Activated naive CD4-positive, alpha-beta T cell treated with anti-CD3 and anti-CD28 coated beads for 36 hours (primary cell): ENCODE data around the gene IMP3. TPM values are rescaled to one million over a fixed set of nuclear protein-coding genes. Genes with fewer than 3 reads are reported as not detected.

Source experiments
- CTCF ChIA-PET: fragments of 350-600 bp; sonication (Branson Sonifier 250); formaldehyde crosslinking; loops from one replicate; lab custom pipeline; 2021; ENCODE audit warnings: antibody characterized with exemption; lab: Charles Lee
- DNase-seq: peaks from one replicate; pipeline ENCODE4 v3.0.0-alpha.2; 2020
- H3K27ac Mint-ChIP-seq: one replicate; pipeline ENCODE4 v1.8.0; 2021; ENCODE audit warnings: mild to moderate bottlenecking, mixed read lengths
- H3K27me3 Mint-ChIP-seq: one replicate; pipeline ENCODE4 v1.8.0; 2021; ENCODE audit warnings: low read depth, mixed read lengths
- H3K36me3 Mint-ChIP-seq: one replicate; pipeline ENCODE4 v1.8.0; 2021; ENCODE audit warnings: low read depth, mixed read lengths
- H3K4me1 Mint-ChIP-seq: one replicate; pipeline ENCODE4 v1.8.0; 2021; ENCODE audit warnings: low read depth, mixed read lengths
- H3K4me3 Mint-ChIP-seq: one replicate; pipeline ENCODE4 v1.8.0; 2021; ENCODE audit warnings: mild to moderate bottlenecking, moderate library complexity, mixed read lengths
- H3K9me3 Mint-ChIP-seq: one replicate; pipeline ENCODE4 v1.8.0; 2021; ENCODE audit warnings: mixed read lengths
- intact Hi-C: fragments of 100-400 bp; cut with micrococcal nuclease; formaldehyde crosslinking; loops from one replicate; pipeline ENCODE4 v1.15.1; 2023
- total RNA-seq, 2 experiments: library from RNA; stranded (reverse); gene quantifications; one replicate each; pipeline ENCODE4 v1.2.3, GENCODE V29; 2021

Gene IMP3
- total RNA-seq, 2 experiments from 2014 or later, result 46.1 to 46.8 TPM

DNA sequence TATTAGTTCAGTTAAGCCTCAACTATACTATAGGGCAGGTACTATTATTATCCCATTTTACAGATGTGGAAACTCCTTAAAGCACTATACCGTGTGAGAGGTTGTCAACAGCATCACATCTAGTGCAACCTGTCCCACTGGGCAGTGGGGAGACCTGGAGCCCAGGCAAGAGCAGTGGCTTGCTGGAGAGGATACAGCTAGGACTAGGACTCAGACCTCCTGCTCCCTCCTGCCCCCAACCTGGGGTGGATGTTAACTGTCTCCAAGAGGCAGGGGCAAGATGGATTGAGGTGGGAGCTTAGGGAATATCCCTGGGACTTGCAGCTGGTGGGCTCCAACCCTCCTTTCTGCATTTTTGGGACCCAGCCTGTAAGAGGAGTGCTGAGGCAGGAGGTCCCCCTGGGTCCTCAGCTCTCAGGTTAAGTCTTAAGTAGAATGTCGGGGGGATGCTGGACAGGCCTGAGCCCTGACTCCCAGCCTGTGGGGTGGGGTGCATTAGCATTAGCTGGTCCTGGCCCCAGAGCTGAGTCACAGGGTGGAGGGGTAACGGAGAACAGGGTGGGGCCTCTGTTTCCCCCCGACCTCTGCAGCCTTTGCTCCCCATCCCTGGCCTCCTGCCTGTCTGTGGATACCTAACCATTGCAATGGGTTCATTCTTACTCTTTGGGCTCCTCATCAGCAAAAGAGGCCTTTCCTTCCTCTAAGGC is 14.3 kb upstream of the IMP3 start:
- CTCF ChIA-PET, result no interaction called here
- Mint-ChIP-seq H3K27me3 (no peaks in the 10 kb centered on the region), H3K4me1 (peaks cover 13% of the 10 kb centered on the region), H3K4me3 (no peak overlapping the region), H3K9me3 (no peaks in the 10 kb centered on the region), H3K27ac (no peak overlapping the region), H3K36me3 (no peaks in the 10 kb centered on the region)
- intact Hi-C loops, result no loop called here
- DNase-seq, result no peak

DNA sequence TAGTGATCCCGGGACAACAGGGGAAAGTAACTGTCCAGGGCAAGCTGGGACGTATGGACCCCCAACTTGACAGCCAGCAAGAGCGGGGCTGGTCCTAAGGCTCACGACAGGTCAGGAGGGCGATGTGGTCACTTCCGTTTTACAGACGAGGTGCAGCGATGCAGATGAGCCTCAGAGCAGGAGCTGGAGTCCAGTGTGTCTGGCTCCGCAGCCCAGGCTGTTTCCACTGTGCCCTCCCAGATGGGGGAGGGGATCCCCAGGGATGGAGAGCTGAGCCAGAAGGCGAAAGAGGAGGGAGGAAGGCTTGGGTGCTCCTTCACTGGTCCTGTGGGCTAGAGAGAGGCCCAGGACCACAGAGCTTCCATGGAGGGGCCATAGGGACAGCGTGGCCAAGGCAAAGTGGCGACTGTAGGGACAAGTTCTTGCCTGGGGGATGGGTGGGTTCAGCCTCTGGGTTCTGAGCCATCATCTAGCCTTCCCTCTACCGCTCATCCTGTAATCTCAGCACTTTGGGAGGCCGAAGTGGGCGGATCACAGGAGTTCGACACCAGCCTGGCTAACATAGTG is 13.4 kb upstream of the IMP3 start:
- peaks cover 13% of the 10 kb centered on the region for H3K4me1 Mint-ChIP-seq
- intact Hi-C loops, result no loop called here
- H3K27ac Mint-ChIP-seq, result no peak overlapping the region
- no peak for DNase-seq
- no peaks in the 10 kb centered on the region for H3K27me3 Mint-ChIP-seq
- H3K4me3 Mint-ChIP-seq, result no peak overlapping the region
- CTCF ChIA-PET, result no interaction called here
- H3K36me3 Mint-ChIP-seq, result no peaks in the 10 kb centered on the region
- H3K9me3 Mint-ChIP-seq, result no peaks in the 10 kb centered on the region

DNA sequence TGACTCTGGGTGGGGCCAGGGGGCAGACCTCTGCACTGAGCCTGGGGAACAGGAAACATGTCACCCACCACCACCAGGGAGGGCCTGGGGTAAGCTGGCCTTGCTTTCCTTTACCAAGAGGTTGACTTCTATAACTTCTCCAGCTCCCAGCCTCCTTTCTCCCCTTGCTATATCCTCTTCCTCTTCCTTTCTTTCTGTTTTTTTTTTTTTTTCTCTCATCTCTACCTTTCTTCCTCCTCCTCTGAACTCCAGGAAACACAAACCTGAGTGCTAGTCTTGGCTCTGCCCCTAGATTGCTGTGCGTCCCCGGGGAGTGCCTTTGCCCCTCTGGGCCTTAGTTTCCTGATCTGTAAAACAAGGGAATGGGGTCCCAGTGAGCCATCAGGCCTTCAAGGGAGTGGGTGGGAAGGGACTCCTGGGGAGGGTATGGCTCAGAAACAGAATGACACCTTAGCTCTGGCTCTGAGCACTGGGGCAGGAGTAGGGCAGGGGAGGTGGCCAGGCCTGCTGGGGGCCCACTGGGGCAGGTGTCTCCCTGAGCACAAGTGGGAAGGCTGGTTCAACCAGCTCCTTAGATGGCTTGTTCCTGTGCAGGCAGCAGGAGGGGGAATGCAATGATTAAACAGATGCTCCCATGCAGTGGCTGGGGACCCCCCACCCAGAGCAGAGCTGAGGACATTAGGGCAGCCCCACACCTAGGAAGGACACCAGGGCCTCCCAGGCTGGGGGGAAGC is 12.0 kb upstream of the IMP3 start:
- no peaks in the 10 kb centered on the region for H3K9me3 Mint-ChIP-seq
- H3K27ac Mint-ChIP-seq, result no peak overlapping the region
- peaks cover 13% of the 10 kb centered on the region for H3K4me1 Mint-ChIP-seq
- no peak for DNase-seq
- intact Hi-C loops, result no loop called here
- no peaks in the 10 kb centered on the region for H3K36me3 Mint-ChIP-seq
- CTCF ChIA-PET, result interaction anchor here (0.6 to 1.1 kb wide), 2 partner anchors 143 to 477 kb away, joined by 4 read pairs; no protein-coding TSS in a partner anchor
- no peak overlapping the region for H3K4me3 Mint-ChIP-seq
- H3K27me3 Mint-ChIP-seq, result no peaks in the 10 kb centered on the region

DNA sequence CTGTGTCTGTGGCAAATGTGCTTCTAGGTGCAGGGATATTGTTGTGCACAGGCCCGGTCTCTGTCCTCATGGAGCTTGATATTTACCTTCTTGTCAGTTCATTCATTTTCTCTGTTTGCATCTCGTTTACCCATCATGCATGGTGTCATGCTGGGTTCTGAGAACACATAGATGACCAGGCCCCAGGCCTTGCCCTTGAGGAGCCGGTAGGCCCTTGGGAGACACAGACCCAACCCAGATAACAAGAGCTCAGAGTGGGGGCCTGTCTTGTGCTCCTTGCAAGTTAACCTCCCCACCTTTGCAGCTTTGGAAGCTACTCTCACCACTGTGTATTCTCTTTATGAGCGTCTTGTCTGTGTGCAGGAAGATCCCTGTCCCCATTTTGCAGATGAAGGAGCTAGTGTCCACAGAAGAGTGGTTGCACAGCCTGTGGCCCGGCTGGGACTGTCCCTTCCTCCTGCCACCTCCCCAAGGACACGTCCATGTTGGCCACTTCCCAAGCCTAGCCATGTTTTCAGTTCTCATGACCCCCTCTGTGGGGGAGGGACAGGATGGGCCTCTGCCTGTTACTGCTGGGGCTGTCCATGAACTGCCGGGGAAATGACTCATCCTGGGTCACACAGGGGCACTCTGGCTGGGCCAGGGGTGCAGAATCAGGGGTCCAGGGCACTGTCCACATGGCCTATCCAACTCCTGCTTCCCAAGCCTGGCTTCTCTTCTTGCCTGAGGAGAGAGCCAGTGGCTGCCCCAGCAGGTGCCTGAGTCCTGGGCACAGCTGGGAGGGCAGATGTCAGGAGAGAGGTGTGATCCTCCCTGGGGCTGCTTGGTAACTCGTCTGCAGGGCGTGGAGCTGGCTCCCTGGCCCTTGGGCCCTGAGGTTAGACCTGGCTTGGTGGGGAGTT is 11.1 kb upstream of the IMP3 start:
- peak; percentile 19 for DNase-seq
- CTCF ChIA-PET, result interaction anchor here (1.1 kb wide), 1 partner anchor 142 kb away, joined by 4 read pairs; no protein-coding TSS in a partner anchor
- Mint-ChIP-seq H3K9me3 (no peaks in the 10 kb centered on the region), H3K4me3 (no peak overlapping the region), H3K27ac (peak overlapping the region; percentile 10), H3K27me3 (no peaks in the 10 kb centered on the region), H3K36me3 (no peaks in the 10 kb centered on the region), H3K4me1 (peaks cover 18% of the 10 kb centered on the region)
- intact Hi-C loops, result no loop called here

DNA sequence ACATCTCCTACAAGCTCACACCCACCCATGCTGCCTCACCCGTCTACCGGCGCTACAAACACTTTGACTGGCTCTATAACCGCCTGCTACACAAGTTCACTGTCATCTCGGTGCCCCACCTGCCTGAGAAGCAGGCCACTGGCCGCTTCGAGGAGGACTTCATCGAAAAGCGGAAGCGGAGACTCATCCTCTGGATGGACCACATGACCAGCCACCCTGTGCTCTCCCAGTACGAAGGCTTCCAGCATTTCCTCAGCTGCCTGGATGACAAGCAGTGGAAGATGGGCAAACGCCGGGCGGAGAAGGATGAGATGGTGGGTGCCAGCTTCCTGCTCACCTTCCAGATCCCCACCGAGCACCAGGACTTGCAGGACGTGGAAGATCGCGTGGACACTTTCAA is 9.8 kb upstream of the IMP3 start:
- DNase-seq, result no peak
- Mint-ChIP-seq H3K27me3 (no peaks in the 10 kb centered on the region), H3K27ac (no peak overlapping the region), H3K9me3 (no peaks in the 10 kb centered on the region), H3K4me3 (no peak overlapping the region), H3K4me1 (peaks cover 18% of the 10 kb centered on the region), H3K36me3 (no peaks in the 10 kb centered on the region)
- intact Hi-C loops, result no loop called here
- CTCF ChIA-PET, result interaction anchor here (0.5 kb wide), 1 partner anchor 15 kb away, joined by 3 read pairs; no protein-coding TSS in a partner anchor

DNA sequence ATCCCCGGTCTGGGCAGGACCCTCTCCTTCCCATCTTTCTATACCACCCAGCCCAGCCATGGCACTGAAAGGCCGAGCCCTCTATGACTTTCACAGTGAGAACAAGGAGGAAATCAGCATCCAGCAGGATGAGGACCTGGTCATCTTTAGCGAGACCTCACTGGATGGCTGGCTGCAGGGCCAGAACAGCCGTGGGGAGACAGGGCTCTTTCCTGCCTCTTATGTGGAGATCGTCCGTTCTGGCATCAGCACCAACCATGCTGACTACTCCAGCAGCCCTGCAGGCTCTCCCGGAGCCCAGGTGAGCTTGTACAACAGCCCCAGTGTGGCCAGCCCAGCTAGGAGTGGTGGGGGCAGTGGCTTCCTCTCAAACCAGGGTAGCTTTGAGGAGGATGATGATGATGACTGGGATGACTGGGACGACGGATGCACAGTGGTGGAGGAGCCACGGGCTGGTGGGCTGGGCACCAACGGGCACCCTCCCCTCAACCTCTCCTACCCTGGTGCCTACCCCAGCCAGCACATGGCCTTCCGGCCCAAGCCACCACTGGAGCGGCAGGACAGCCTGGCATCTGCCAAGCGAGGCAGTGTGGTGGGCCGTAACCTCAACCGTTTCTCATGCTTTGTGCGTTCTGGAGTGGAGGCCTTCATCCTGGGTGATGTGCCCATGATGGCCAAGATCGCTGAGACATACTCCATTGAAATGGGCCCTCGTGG is 9.2 kb upstream of the IMP3 start:
- Mint-ChIP-seq H3K9me3 (no peaks in the 10 kb centered on the region), H3K4me3 (no peak overlapping the region), H3K27me3 (no peaks in the 10 kb centered on the region), H3K4me1 (peaks cover 18% of the 10 kb centered on the region), H3K27ac (no peak overlapping the region), H3K36me3 (no peaks in the 10 kb centered on the region)
- CTCF ChIA-PET, result interaction anchor here (0.5 kb wide), 1 partner anchor 16 kb away, joined by 3 read pairs; no protein-coding TSS in a partner anchor
- intact Hi-C loops, result no loop called here
- DNase-seq, result no peak

DNA sequence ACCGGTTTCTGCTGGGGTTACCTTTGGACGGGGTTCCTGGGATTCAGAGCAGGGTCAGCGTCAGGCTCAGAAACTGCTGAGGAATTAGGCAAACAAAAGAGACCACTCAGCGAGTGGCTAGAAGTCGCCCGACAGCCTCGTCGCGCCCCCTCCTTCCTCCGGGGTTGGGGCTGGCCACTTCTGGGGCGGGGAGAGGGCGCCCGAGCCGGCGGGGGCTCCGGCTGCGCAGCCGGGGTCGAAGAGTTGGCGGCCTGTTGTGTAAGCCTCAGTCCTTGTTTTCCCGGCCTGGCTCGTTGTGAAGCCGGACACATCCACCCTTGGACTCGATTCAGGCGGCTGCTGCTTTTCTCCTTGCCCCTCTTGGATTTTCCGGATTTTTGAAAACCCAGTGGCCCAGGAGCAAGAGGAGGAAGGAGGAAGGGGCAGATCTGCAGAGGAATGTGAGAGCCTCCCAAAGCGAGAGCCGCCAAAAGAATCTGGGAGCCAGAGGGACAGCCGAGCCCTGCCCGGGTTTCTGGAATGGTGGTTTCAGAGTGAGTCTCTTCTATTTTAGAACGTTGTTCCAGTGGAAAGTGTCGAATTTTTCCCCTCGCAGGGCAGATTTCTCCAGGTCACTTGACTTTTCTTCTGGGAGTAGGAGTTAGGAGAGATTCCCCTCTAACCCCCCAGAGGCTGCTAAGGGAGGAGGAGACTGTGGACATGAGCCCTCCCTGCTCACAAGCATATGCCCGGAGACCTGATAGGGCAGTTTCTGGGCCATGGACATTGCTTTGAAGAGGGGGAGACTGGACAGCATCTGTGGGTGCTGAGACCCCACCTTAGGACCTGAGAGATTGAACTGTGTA is 8.4 kb upstream of the IMP3 start:
- peak overlapping the region; percentile 73 for H3K4me3 Mint-ChIP-seq
- no peaks in the 10 kb centered on the region for H3K36me3 Mint-ChIP-seq
- H3K27ac Mint-ChIP-seq, result no peak overlapping the region
- peaks cover 18% of the 10 kb centered on the region for H3K4me1 Mint-ChIP-seq
- no peaks in the 10 kb centered on the region for H3K27me3 Mint-ChIP-seq
- CTCF ChIA-PET, result interaction anchor here (0.6 to 2.1 kb wide), 4 partner anchors 17 to 280 kb away, joined by 3 to 10 read pairs (median 8); partner anchors contain the start of genes MAN2C1 and SNUPN
- no peak for DNase-seq
- H3K9me3 Mint-ChIP-seq, result no peaks in the 10 kb centered on the region
- intact Hi-C loops, result no loop called here

DNA sequence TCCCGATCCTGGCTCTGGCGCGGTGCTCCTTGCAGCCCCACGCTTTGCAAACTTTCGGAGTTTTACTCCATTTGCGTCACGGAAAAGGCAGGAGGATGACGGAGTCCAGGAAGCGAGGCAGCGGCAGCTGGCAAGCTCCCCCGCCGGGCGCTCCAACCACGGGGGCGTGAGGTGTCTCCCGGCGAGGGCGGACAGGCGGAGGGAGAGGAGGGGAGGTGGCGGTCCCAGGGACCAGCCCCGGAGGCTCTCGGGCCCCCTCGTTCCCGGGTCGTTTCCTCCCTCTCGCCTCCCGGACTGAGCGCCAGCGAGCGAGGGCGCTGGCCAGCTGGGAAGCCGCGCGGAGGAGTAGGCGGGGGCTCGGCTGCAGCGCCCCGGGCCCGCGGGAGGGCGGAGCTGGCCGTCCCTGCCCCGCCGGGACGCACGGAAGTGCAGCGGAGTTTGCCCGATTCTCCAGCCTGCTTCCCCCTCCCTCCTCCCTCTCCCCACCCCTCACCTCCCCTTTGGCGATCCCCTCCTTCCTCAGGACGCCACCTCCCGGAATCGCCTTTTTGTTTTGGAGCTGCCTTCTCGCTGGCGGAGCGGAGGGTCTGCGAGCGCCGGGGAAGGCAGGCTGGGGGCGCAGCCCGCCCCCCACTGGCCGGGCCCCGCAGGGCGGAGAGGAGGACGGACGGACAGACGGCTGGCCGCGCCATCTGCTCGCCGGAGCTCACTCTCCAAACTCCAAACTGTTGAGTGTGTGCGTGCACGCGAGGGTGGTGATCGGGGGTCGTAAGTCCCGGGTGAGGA is 7.5 kb upstream of the IMP3 start, which contains the start of gene SNX33:
SNX33 (plus strand) TSS at position 543 of the 786 bp plus-strand sequence. CDS start 1,191 bp downstream, outside the sequence.
- Mint-ChIP-seq H3K4me3 (peak within 1 kb of the TSS; percentile 81), H3K9me3 (no peaks in the 10 kb centered on the region), H3K27ac (peak within 1 kb of the TSS; percentile 7), H3K4me1 (peaks cover 18% of the 10 kb centered on the region), H3K27me3 (no peaks in the 10 kb centered on the region), H3K36me3 (no peaks in the 10 kb centered on the region)
- DNase-seq, result peak; percentile 77
- CTCF ChIA-PET, result interaction anchor here (0.6 to 2.1 kb wide), 7 partner anchors 9 to 279 kb away, joined by 3 to 10 read pairs (median 3); partner anchors contain the start of genes MAN2C1 and SNUPN
- intact Hi-C loops, result no loop called here

DNA sequence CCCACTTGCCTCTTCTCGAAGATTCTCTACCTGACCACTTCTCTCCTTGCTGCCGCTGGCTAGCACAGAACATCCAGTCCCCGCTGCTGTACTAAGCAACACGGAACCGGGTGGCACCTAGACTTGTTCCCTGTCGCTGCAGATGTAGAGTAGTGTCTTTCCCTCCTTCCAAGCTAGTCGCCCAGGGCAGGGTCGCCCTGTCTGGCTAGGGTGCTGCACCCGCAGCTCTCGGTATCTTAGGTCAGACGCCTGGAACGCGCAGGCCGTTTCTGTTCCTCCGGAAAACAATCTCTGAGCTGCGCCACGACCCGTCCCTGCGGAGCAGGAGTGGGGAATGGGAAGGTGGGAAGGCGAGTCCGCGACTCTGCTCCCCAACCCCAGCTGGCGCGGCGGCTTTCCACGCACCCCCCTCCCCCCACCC is 6.9 kb upstream of the IMP3 start:
- CTCF ChIA-PET, result interaction anchor here (0.6 to 2.1 kb wide), 8 partner anchors 9 to 279 kb away, joined by 3 to 10 read pairs (median 3); partner anchors contain the start of genes MAN2C1, SIN3A and SNUPN
- Mint-ChIP-seq H3K4me1 (peaks cover 16% of the 10 kb centered on the region), H3K27me3 (no peaks in the 10 kb centered on the region), H3K36me3 (no peaks in the 10 kb centered on the region), H3K9me3 (no peaks in the 10 kb centered on the region), H3K4me3 (peak overlapping the region; percentile 81), H3K27ac (peak overlapping the region; percentile 7)
- peak; percentile 14 for DNase-seq
- intact Hi-C loops, result no loop called here
